Fibroblast of lung (primary cell): ENCODE measurements around the gene LCN1.

Experiments
- EZH2 ChIP-seq: IDR thresholded peaks from 2 replicates; pipeline ENCODE4 v1.5.1; 2012; ENCODE audit warnings: low read length, control low read depth, mild to moderate bottlenecking; ENCODE audit errors: missing control alignments
- TF ChIP-seq, protein P1 (sequence below), 2 donors: IDR thresholded peaks in 1 of 2; conservative IDR thresholded peaks in 1 of 2; 1 replicate in 1 of 2; 2 replicates in 1 of 2; pipeline ENCODE4 v1.5.1; 2011 to 2012; ENCODE audit warnings: low read length in 2 of 2, control low read depth in 1 of 2, inconsistent platforms in 1 of 2, low read depth in 1 of 2, mild to moderate bottlenecking in 1 of 2

DNA sequence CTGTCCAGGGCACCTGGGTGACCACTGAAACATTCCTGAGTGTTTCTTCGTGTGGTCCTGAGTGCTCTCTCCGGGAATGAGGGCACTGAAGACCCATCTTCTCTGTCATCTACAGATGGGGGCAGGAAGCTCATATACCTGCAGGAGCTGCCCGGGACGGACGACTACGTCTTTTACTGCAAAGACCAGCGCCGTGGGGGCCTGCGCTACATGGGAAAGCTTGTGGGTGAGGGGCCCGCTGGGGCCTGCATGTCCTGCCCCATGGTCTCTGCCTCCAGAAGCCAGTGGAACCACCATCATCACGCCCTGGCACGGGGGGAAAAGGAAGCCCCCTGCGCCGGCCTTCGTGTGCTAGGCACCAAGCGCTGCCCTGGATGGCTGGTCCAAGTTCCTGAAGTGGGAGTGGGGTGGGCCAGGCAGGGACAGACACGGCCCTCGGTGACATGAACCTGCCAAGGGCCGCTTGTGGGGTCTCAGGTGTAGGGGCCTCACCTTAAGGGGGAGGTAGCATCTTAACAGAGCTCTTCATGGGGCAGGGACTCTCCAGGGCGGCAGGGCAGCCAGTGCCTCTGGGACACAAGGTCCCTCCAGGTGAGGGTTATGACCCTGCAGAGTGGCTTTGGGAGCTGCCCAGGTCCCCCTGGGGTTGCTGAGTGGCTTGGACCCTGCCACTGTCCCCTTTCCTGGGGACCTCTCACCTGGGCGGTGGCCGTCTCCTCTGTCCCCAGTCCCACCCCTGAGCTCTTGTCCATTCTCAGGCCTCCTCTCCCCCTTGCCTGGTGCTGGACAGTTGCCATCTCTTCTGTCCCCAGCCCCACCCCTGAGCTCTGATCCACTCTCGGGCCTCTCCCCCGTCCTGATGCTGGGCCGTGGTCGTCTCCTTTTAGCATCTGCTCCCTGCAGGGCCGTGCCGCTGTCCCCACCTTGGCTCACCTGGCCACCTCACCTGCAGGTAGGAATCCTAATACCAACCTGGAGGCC, 26.8 kb downstream of the LCN1 start:
- TF ChIP-seq, protein P1, sequence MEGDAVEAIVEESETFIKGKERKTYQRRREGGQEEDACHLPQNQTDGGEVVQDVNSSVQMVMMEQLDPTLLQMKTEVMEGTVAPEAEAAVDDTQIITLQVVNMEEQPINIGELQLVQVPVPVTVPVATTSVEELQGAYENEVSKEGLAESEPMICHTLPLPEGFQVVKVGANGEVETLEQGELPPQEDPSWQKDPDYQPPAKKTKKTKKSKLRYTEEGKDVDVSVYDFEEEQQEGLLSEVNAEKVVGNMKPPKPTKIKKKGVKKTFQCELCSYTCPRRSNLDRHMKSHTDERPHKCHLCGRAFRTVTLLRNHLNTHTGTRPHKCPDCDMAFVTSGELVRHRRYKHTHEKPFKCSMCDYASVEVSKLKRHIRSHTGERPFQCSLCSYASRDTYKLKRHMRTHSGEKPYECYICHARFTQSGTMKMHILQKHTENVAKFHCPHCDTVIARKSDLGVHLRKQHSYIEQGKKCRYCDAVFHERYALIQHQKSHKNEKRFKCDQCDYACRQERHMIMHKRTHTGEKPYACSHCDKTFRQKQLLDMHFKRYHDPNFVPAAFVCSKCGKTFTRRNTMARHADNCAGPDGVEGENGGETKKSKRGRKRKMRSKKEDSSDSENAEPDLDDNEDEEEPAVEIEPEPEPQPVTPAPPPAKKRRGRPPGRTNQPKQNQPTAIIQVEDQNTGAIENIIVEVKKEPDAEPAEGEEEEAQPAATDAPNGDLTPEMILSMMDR (conservative IDR thresholded peaks at IDR 0.05 in 1 of 2, IDR thresholded peaks at IDR 0.05 in 1 of 2; ENCODE audit: low read depth in 1 of 2, low read length in 2 of 2), result no peak
- TF ChIP-seq EZH2, result no peak
